K562 (cell line): ENCODE data around the gene TENT4A. TPM values are rescaled to one million over a fixed set of nuclear protein-coding genes. Genes with fewer than 3 reads are reported as not detected.

Experiments
- ATAC-seq: fragments of 200-7000 bp; cut with Tn5 transposase; 3 replicates; pipeline ENCODE4 v1.9.1; 2020; ENCODE audit warnings: moderate library complexity
- BruUV-seq: library from RNA; stranded (reverse); fragments of 400-500 nt; replicated peaks from 2 replicates; lab custom pipeline; 2021; lab: Mats Ljungman, UMichigan
- CTCF ChIA-PET: fragments of 300-600 bp; formaldehyde crosslinking; extraction: SDS; loops from one replicate; lab custom pipeline; 2021; ENCODE audit warnings: low intra/inter-chr PET ratio; lab: Yijun Ruan, JAX
- POLR2A ChIA-PET: fragments of 300-600, 350-650 bp; sonication (Branson Sonifier 250); formaldehyde crosslinking; extraction: SDS; loops from one replicate; lab custom pipeline; 2021; ENCODE audit warnings: antibody characterized with exemption, inconsistent platforms; lab: Yijun Ruan, JAX
- DNase-seq, 4 experiments: peaks; one replicate each; pipeline versions ENCODE4 v3.0.0 to v3.0.0-alpha.2; 2011 to 2018; ENCODE audit warnings: low spot score in 3 of 4, mixed read lengths in 3 of 4; ENCODE audit errors: extremely low read depth in 1 of 4
- FAIRE-seq: peaks from 2 replicates; lab custom pipeline; 2011; peaks lifted over from hg19 to GRCh38; lab: Jason Lieb, UNC
- H2AFZ ChIP-seq: 2 replicates; pipeline ENCODE4 v1.6.0; 2011; ENCODE audit warnings: low read depth, low read length, control low read depth, inconsistent platforms
- H3K27ac ChIP-seq: fragments of 200-600 bp; 3 replicates; pipeline ENCODE4 v1.8.0; 2011; ENCODE audit warnings: low read depth, mild to moderate bottlenecking, control low read depth, inconsistent platforms, low read length, moderate library complexity, mixed read lengths; ENCODE audit errors: extremely low read depth
- H3K27me3 ChIP-seq, 2 experiments: fragments of 300-600 bp in 1 of 2; 2 replicates in 1 of 2; 3 replicates in 1 of 2; pipeline versions ENCODE4 v1.6.0 to v1.8.0; 2011; ENCODE audit warnings: inconsistent platforms in 2 of 2, low read length in 2 of 2, mild to moderate bottlenecking in 1 of 2, mixed read lengths in 1 of 2, moderate library complexity in 1 of 2; ENCODE audit not compliant: control insufficient read depth in 2 of 2, insufficient read depth in 2 of 2
- H3K36me3 ChIP-seq: fragments of 300-600 bp; 3 replicates; pipeline ENCODE4 v1.8.0; 2011; ENCODE audit warnings: mild to moderate bottlenecking, low read length, inconsistent platforms; ENCODE audit not compliant: control insufficient read depth, insufficient read depth
- H3K4me1 ChIP-seq, 2 experiments: fragments of 200-600 bp in 1 of 2; replicated peaks in 1 of 2; 2 replicates in 1 of 2; 3 replicates in 1 of 2; pipeline versions ENCODE4 v1.5.1 to v1.8.0; 2011; ENCODE audit warnings: inconsistent platforms in 2 of 2, low read length in 2 of 2, mild to moderate bottlenecking in 1 of 2, mixed read lengths in 1 of 2, moderate library complexity in 1 of 2; ENCODE audit not compliant: control insufficient read depth in 2 of 2, insufficient read depth in 2 of 2
- H3K4me2 ChIP-seq: 2 replicates; pipeline ENCODE4 v1.6.1; 2011; ENCODE audit warnings: low read length, control low read depth, inconsistent platforms, mixed read lengths; ENCODE audit not compliant: insufficient read depth
- H3K4me3 ChIP-seq: fragments of 200-600 bp; sonication (generic), shearing (Covaris generic); 2 replicates; pipeline ENCODE4 v1.5.1; 2016; ENCODE audit warnings: control low read depth, inconsistent platforms
- H3K79me2 ChIP-seq: fragments of 200-600 bp; 3 replicates; pipeline ENCODE4 v1.8.0; 2011; ENCODE audit warnings: low read length, inconsistent platforms; ENCODE audit not compliant: control insufficient read depth, insufficient read depth
- H3K9ac ChIP-seq, 2 experiments: 2 replicates each; pipeline versions ENCODE4 v1.6.0 to v1.6.1; 2011; ENCODE audit warnings: low read depth in 2 of 2, low read length in 2 of 2, control low read depth in 1 of 2, inconsistent platforms in 1 of 2, mild to moderate bottlenecking in 1 of 2, mixed read lengths in 1 of 2; ENCODE audit not compliant: insufficient read depth in 1 of 2
- H3K9me1 ChIP-seq: one replicate; pipeline ENCODE4 v1.6.0; 2011; ENCODE audit warnings: inconsistent platforms, mild to moderate bottlenecking, low read length, moderate library complexity; ENCODE audit not compliant: control insufficient read depth, insufficient read depth
- H3K9me3 ChIP-seq: replicated peaks from 2 replicates; pipeline ENCODE4 v1.5.1; 2011; ENCODE audit warnings: low read depth, low read length, inconsistent platforms; ENCODE audit not compliant: control insufficient read depth, insufficient read depth
- H4K20me1 ChIP-seq: replicated peaks from 2 replicates; pipeline ENCODE4 v1.6.1; 2011; ENCODE audit warnings: low read length, inconsistent platforms, mixed read lengths; ENCODE audit not compliant: control insufficient read depth, insufficient read depth
- ELF4 ChIP-seq: fragments of 450-650 bp; formaldehyde crosslinking; IDR thresholded peaks from 2 replicates; pipeline ENCODE4 v1.4.0; 2022; ENCODE audit warnings: missing genetic modification characterization
- PHTF2 ChIP-seq: fragments of 250-450 bp; sonication (Bioruptor Pico); IDR thresholded peaks from 2 replicates; pipeline ENCODE4 v1.5.0; 2021; ENCODE audit warnings: mild to moderate bottlenecking
- THRB ChIP-seq: fragments of 450-650 bp; formaldehyde crosslinking; conservative IDR thresholded peaks from 2 replicates; pipeline ENCODE4 v1.4.0; 2022; ENCODE audit warnings: mild to moderate bottlenecking, missing genetic modification characterization
- ZBTB26 ChIP-seq: fragments of 450-650 bp; formaldehyde crosslinking; IDR thresholded peaks from 2 replicates; pipeline ENCODE4 v1.4.0; 2022; ENCODE audit warnings: missing genetic modification characterization
- WGBS: fragments of 100-300 bp; shearing (Covaris generic); methylation state at CpG from one replicate; pipeline ENCODE4 v1.1.6; 2016; ENCODE audit warnings: low coverage, mixed read lengths; ENCODE audit not compliant: insufficient coverage; ENCODE audit errors: missing lambda C conversion rate; 5-methylcytosine and 5-hydroxymethylcytosine counted together
- in situ Hi-C: fragments of 300-500 bp; cut with MboI; formaldehyde crosslinking; loops from 4 replicates; pipeline ENCODE4 v1.15.0; 2018; ENCODE audit warnings: inconsistent platforms, mixed read lengths
- intact Hi-C: fragments of 100-400 bp; cut with micrococcal nuclease; formaldehyde crosslinking; loops from 2 replicates; pipeline ENCODE4 v1.14.2; 2022
- polyA plus RNA-seq, 8 experiments: library from polyadenylated mRNA; depleted of rRNA in 4 of 8; stranded (reverse) in 5 of 8; unstranded in 3 of 8; fragments of >200 nt; fragmentation: Nextera tagmentation in 2 of 8; fragmentation: Illumina TruSeq in 1 of 8; extraction: Ambion mirVana in 2 of 8; extraction: Trizol in 1 of 8; gene quantifications; 2 replicates each; pipeline versions ENCODE4 v1.2.1 to v1.2.3, GENCODE V29; 2011 to 2014; ENCODE audit warnings: inconsistent platforms in 1 of 8, missing spikeins in 1 of 8
- total RNA-seq, 7 experiments: library from RNA; depleted of rRNA in 6 of 7; stranded (reverse); fragments of >200 nt in 6 of 7; fragmentation: Illumina TruSeq in 2 of 7; extraction: Trizol in 2 of 7; gene quantifications; 2 replicates each; pipeline versions ENCODE4 v1.2.1 to v1.2.3, GENCODE V29; 2011 to 2021; ENCODE audit warnings: low replicate concordance in 1 of 7

The TENT4A gene
- total and polyA plus RNA-seq, 9 of the 15 experiments (the other 6 are each of a cell fraction or from before 2014, with no cell fraction given): 1.3 to 27.3 (median 13.0) TPM

- Histone ChIP-seq H3K27me3 (peaks cover 31 to 46% of the 10 kb centered on the region in 2 experiments), H3K4me2 (no peak overlapping the region), H3K9me1 (no peaks in the 10 kb centered on the region), H3K9ac (no peak overlapping the region), H2AFZ (no peak overlapping the region), H4K20me1 (no peaks in the 10 kb centered on the region; the same call in 1 of the 2 replicates), H3K27ac (no peak overlapping the region), H3K4me3 (no peak overlapping the region), H3K4me1 (no peaks in the 10 kb centered on the region; a peak in 1 of 5 replicates), H3K79me2 (no peaks in the 10 kb centered on the region), H3K36me3 (no peaks in the 10 kb centered on the region), H3K9me3 (no peaks in the 10 kb centered on the region)
- ChIA-PET CTCF (no interaction called here), POLR2A (interaction anchor here (0.6 to 1.2 kb wide), 2 partner anchors 9 kb away, joined by 3 to 5 read pairs; no protein-coding TSS in a partner anchor)
- no TSS peak for BruUV-seq
- in situ Hi-C loops: no loop called here
- DNase-seq (no peak), FAIRE-seq (no peak), ATAC-seq (no peak)
- 4% methylated on average over 6 of the region's 6 CpGs for WGBS
- TF ChIP-seq ZBTB26 (CRISPR knock-in tag) (peak; percentile 66; the same call in 1 of the 2 replicates), THRB (CRISPR knock-in tag) (0 out of 2 replicates have a peak, but pooled peaks have one; percentile 54), ELF4 (CRISPR knock-in tag) (0 out of 2 replicates have a peak, but pooled peaks have one; percentile 49), PHTF2 (CRISPR knock-in tag) (no peak)
- intact Hi-C loops: no loop called here
Observed at GRCh38 chr5:6785161-6785860, 72.1 kb downstream of the TENT4A start.
